Panc1 (cell line): ENCODE data around the gene EEF2.

Source experiments
- POLR2AphosphoS5 ChIP-seq: IDR thresholded peaks from 2 replicates; pipeline ENCODE4 v1.6.1; 2012; ENCODE audit warnings: mild to moderate bottlenecking, low read depth, low read length, moderate library complexity
- TF ChIP-seq, protein P1 (sequence below): fragments of 450-650 bp; IDR thresholded peaks from 2 replicates; pipeline ENCODE4 v1.5.1; 2017; ENCODE audit warnings: mild to moderate bottlenecking
- TF ChIP-seq, protein P2 (sequence below), 2 experiments: IDR thresholded peaks; 2 replicates each; pipeline ENCODE4 v1.6.1; 2011 to 2012; ENCODE audit warnings: low read depth in 2 of 2, control low read depth in 1 of 2, low read length in 1 of 2, mild to moderate bottlenecking in 1 of 2, moderate library complexity in 1 of 2; ENCODE audit not compliant: insufficient read depth in 1 of 2

DNA sequence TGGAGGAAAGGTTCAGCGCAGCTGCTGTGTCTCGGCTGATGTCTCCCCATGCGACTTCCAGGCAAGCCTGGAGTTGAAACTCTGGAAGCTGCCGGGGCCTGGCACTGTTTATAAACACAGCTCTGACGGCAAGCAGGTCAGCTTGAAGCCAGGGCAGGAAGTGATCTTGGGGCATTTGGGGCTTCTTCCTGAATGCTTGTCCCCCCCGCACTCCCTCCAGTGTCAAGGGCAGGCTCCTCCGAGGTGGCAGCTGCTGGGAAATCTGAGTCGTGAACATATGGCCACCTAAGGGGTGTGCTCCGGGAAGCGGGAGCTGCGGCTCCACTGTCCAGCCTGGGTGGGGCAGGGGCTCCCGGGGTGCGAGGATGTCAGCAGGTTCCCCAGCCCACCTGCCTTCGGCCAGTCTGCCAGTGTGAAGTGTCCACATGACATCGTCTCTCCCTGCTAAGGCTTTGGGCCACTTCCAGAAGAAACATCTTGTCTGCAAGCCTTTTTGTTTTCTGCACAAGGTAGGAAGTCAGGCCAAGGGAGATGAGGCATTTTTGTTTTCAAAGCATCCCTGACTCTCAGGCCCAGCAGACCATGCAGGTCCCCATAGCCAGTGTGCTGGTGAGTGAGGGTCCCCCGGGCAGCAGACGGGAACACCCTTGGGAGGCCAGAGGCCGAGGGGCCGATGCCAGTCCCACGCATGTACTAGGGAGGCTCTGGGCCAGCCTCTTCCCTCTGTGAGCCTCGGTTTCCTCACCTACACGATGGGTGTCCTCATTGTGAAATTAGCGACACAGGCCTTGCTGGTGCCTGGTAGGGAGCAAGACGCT lies 24.9 kb upstream of the EEF2 start:
- TF ChIP-seq POLR2AphosphoS5 = no peak
- TF ChIP-seq, protein P1, sequence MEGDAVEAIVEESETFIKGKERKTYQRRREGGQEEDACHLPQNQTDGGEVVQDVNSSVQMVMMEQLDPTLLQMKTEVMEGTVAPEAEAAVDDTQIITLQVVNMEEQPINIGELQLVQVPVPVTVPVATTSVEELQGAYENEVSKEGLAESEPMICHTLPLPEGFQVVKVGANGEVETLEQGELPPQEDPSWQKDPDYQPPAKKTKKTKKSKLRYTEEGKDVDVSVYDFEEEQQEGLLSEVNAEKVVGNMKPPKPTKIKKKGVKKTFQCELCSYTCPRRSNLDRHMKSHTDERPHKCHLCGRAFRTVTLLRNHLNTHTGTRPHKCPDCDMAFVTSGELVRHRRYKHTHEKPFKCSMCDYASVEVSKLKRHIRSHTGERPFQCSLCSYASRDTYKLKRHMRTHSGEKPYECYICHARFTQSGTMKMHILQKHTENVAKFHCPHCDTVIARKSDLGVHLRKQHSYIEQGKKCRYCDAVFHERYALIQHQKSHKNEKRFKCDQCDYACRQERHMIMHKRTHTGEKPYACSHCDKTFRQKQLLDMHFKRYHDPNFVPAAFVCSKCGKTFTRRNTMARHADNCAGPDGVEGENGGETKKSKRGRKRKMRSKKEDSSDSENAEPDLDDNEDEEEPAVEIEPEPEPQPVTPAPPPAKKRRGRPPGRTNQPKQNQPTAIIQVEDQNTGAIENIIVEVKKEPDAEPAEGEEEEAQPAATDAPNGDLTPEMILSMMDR = no peak
- TF ChIP-seq, protein P2, sequence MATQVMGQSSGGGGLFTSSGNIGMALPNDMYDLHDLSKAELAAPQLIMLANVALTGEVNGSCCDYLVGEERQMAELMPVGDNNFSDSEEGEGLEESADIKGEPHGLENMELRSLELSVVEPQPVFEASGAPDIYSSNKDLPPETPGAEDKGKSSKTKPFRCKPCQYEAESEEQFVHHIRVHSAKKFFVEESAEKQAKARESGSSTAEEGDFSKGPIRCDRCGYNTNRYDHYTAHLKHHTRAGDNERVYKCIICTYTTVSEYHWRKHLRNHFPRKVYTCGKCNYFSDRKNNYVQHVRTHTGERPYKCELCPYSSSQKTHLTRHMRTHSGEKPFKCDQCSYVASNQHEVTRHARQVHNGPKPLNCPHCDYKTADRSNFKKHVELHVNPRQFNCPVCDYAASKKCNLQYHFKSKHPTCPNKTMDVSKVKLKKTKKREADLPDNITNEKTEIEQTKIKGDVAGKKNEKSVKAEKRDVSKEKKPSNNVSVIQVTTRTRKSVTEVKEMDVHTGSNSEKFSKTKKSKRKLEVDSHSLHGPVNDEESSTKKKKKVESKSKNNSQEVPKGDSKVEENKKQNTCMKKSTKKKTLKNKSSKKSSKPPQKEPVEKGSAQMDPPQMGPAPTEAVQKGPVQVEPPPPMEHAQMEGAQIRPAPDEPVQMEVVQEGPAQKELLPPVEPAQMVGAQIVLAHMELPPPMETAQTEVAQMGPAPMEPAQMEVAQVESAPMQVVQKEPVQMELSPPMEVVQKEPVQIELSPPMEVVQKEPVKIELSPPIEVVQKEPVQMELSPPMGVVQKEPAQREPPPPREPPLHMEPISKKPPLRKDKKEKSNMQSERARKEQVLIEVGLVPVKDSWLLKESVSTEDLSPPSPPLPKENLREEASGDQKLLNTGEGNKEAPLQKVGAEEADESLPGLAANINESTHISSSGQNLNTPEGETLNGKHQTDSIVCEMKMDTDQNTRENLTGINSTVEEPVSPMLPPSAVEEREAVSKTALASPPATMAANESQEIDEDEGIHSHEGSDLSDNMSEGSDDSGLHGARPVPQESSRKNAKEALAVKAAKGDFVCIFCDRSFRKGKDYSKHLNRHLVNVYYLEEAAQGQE (IDR thresholded peaks at IDR 0.05; ENCODE audit: insufficient read depth in 1 of 2, low read depth in 2 of 2, low read length in 1 of 2) = no peak
